HUES64 (cell line): ENCODE results near the gene NBAS.
"Not testable (repeated sequence)": the region's sequence is repeated elsewhere in the genome, so short reads cannot be mapped to it uniquely, and the experiment has no call there.

ENCODE experiments used
- H3K27ac ChIP-seq: 2 replicates; pipeline ENCODE4 v1.7.0; 2013; ENCODE audit warnings: low read depth, low read length, inconsistent platforms
- H3K27me3 ChIP-seq: 2 replicates; pipeline ENCODE4 v1.6.1; 2013; ENCODE audit warnings: mild to moderate bottlenecking, low read length; ENCODE audit not compliant: insufficient read depth
- H3K36me3 ChIP-seq: 2 replicates; pipeline ENCODE4 v1.6.1; 2013; ENCODE audit warnings: mild to moderate bottlenecking, low read length; ENCODE audit not compliant: insufficient read depth
- H3K4me1 ChIP-seq: 2 replicates; pipeline ENCODE4 v1.6.1; 2013; ENCODE audit warnings: mild to moderate bottlenecking, low read length, moderate library complexity; ENCODE audit not compliant: insufficient read depth
- H3K4me3 ChIP-seq: 2 replicates; pipeline ENCODE4 v1.5.1; 2013; ENCODE audit warnings: mild to moderate bottlenecking, low read length, moderate library complexity
- H3K9ac ChIP-seq: 2 replicates; pipeline ENCODE4 v1.6.1; 2013; ENCODE audit warnings: mild to moderate bottlenecking, low read depth, low read length
- H3K9me3 ChIP-seq: 2 replicates; pipeline ENCODE4 v1.6.1; 2013; ENCODE audit warnings: low read depth, low read length; ENCODE audit not compliant: insufficient read depth
- WGBS: fragments of 150-250, 120-280 bp; methylation state at CpG from one replicate; pipeline ENCODE4 v1.1.7; 2013; ENCODE audit warnings: missing lambda C conversion rate; 5-methylcytosine and 5-hydroxymethylcytosine counted together

Gene NBAS

DNA sequence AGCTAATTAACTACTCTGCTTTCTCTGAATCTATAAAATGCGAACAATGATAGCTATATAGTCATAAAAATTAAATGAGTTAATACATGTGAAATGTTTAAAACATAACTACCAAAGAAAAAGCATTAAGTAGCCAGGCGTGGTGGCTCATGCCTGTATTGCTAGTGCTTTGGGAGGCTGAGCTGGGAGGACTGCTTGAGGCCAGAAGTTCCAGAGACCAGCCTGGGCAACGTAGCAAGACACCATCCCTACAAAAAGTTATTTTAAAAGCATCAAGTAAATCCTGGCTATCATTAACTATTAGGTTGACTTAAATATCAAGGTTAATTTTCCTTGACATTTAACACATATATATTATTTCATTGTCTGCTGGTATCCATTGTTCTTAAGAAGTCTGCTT, 152.4 kb downstream of the NBAS start:
- no peak overlapping the region for H3K27ac ChIP-seq
- 100% methylated on average over 1 of the region's 3 CpGs for WGBS

DNA sequence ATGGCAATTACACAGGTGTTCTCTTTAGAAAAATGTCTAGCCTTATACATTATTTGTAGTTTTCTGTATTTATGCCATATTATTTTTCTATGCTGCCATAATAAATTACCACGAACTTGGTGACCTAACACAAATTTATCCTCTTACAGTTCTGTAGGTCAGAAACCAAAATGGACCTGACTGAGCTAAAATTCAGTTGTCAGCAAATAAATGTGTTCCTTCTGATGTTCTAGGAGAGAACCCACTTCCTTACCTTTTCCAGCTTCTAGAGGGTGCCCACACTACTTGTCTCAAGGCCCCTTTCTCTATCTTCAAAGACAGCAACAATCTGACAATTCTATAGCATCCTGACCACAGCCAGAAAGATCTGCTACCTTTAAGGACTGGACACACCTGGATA, 153.5 kb downstream of the NBAS start:
- H3K9ac ChIP-seq, result no peak overlapping the region
- peaks cover 2% of the 10 kb centered on the region; the same call in 1 of the 2 replicates for H3K36me3 ChIP-seq
- no peaks in the 10 kb centered on the region for H3K9me3 ChIP-seq
- H3K4me1 ChIP-seq, result peaks cover 4% of the 10 kb centered on the region; the same call in 1 of the 2 replicates
- no peak overlapping the region for H3K4me3 ChIP-seq
- 100% methylated on average over 1 of the region's 1 CpG for WGBS
- H3K27me3 ChIP-seq, result no peaks in the 10 kb centered on the region
- no peak overlapping the region for H3K27ac ChIP-seq

More for the DNA sequence above, 152.4 kb downstream of the NBAS start:
- Histone ChIP-seq H3K36me3 (peaks cover 2% of the 10 kb centered on the region; the same call in 1 of the 2 replicates), H3K27me3 (no peaks in the 10 kb centered on the region), H3K4me1 (peaks cover 4% of the 10 kb centered on the region; the same call in 1 of the 2 replicates), H3K9me3 (no peaks in the 10 kb centered on the region), H3K9ac (no peak overlapping the region), H3K4me3 (no peak overlapping the region)

DNA sequence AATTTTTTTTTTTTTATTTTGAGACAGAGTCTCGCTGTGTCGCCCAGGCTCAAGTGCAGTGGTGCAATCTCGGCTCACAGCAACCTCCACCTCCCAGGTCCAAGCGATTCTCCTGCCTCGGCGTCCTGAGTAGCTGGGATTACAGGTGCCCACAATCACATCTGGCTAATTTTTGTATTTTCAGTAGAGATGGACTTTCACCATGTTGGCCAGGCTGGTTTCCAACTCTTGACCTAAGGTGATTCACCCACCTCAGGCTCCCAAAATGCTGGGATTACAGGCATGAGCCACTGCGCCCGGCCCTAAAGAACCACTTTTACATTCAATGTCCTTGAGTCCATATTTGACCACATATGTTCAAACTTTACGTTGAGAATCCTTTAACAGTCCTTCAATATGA, 156.6 kb downstream of the NBAS start:
- H3K27ac ChIP-seq, H3K9ac ChIP-seq, H3K4me1 ChIP-seq, H3K36me3 ChIP-seq, H3K4me3 ChIP-seq, H3K9me3 ChIP-seq, H3K27me3 ChIP-seq: not testable (repeated sequence)
- WGBS, result 95% methylated on average over 9 of the region's 9 CpGs

DNA sequence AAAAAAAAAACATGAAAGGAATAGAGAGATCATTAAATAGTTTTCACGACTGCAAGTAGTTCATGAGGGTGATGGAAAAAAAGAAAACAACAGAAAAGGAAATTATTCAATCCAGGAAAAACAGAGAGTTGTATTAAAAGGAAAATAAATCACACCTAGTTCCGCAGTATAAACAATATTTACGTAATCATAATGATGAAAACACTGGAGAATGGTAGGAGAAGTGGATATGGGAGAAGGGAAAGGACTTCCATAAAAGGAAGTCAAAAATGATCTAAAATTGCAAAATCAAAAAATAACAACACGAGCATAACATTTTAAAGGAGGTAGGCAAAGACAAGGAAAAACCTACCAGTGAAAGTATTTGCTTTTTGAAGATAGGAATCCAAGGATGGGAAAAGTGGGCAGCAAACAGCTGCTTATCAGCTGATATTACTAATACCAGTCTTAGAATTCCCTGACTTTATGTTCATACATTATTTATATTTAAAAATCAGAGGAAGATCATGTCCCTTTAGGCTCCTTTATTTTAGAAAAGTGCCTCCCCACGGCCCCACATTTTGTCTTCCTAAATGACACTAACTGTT, 160.8 kb downstream of the NBAS start:
- no peaks in the 10 kb centered on the region for H3K27me3 ChIP-seq
- WGBS, result 87% methylated on average over 4 of the region's 5 CpGs

DNA sequence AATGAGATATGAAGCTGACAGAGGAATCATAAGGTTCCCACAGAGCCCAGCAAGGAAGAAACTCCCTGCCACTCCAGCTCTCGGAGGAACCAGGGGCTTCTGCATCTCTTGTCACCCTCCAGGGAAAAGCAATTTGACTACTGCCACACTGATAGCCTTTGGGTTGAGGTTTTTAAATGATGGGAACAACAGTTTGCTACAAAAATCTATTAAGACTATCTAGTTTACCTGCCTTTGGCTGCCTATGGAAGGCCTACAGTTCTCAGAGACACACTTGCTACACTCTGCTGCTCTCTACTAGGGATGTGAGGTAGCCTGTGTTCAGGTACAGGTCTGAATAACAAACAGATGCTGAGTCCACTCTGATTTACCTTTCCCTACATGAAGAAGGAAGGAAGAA, 161.9 kb downstream of the NBAS start:
- 84% methylated on average over 1 of the region's 1 CpG for WGBS
- H3K4me1 ChIP-seq, result no peaks in the 10 kb centered on the region

More for the DNA sequence above, 160.8 kb downstream of the NBAS start:
- H3K27ac ChIP-seq, result no peak overlapping the region
- H3K9ac ChIP-seq, result no peak overlapping the region
- H3K4me1 ChIP-seq, result no peaks in the 10 kb centered on the region
- no peak overlapping the region for H3K4me3 ChIP-seq
- peaks cover 8% of the 10 kb centered on the region; the same call in 1 of the 2 replicates for H3K36me3 ChIP-seq
- H3K9me3 ChIP-seq, result no peaks in the 10 kb centered on the region

DNA sequence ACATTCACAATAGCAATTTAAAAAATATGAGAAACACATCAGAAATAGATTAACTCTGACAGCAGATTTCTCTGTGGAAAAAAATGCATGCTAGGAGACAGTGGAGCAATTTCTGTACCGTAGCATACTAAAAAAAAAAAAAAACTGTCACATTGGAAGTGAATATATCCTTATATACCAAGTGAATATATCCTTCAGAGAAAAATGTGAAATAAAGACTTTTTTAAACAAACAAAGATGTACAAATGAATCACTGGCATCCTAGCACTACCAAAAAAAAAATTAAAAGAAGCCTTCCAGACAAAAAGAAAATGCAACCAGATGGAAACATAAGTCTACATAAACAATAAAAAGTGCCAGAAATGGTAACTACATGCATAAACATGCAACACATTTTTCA, 169.4 kb downstream of the NBAS start:
- H3K9me3 ChIP-seq, result no peaks in the 10 kb centered on the region
- H3K9ac ChIP-seq, result no peak overlapping the region
- no peaks in the 10 kb centered on the region for H3K4me1 ChIP-seq
- H3K27me3 ChIP-seq, result no peaks in the 10 kb centered on the region
- H3K36me3 ChIP-seq, result peaks cover 6% of the 10 kb centered on the region; the same call in 1 of the 2 replicates
- no peak overlapping the region for H3K27ac ChIP-seq
- no peak overlapping the region for H3K4me3 ChIP-seq
- WGBS, result 100% methylated on average over 1 of the region's 1 CpG

More for the DNA sequence above, 161.9 kb downstream of the NBAS start:
- H3K9ac ChIP-seq, result no peak overlapping the region
- peaks cover 8% of the 10 kb centered on the region; the same call in 1 of the 2 replicates for H3K36me3 ChIP-seq
- no peak overlapping the region for H3K4me3 ChIP-seq
- H3K27me3 ChIP-seq, result no peaks in the 10 kb centered on the region
- H3K27ac ChIP-seq, result no peak overlapping the region
- no peaks in the 10 kb centered on the region for H3K9me3 ChIP-seq

DNA sequence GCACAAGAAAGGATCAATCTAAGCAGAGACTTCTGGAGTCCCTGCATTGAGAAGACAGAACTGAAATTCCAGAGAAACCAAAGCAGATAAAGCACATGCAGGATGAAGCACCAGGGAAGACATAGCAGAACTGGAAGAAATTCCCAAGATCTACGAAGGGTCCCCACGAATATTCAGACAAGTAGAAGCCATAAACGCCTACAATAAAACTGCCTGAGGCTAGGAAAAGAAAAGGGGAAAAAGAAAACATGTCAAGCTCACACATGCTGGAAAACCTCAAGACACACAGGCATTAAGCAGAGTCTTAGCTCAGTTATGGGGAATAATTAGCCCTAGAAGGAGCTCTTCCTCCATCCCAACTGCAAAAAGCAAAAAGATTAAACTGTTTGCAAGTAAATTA, 171.2 kb downstream of the NBAS start:
- 93% methylated on average over 3 of the region's 3 CpGs for WGBS
- Histone ChIP-seq H3K27me3 (no peaks in the 10 kb centered on the region), H3K4me3 (no peak overlapping the region), H3K9me3 (no peaks in the 10 kb centered on the region), H3K27ac (no peak overlapping the region), H3K9ac (no peak overlapping the region), H3K4me1 (no peaks in the 10 kb centered on the region), H3K36me3 (peaks cover 6% of the 10 kb centered on the region; the same call in 1 of the 2 replicates)

DNA sequence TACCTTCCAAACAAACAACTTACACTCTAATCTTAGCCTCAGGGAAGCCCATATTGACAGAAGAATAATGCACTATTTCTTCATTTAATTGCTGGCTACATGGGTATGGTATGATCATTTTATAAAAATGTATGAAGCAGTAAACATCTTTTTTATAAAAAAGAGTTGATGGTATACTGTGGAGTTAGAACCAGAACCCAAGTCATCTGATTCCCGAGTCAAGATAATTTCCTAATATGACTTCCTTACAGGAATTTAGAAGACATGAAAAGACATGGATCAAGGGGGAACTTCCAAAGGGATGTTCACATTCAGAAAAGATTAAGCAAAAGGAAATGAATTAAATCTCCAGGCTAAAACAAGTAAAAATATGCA, 171.8 kb downstream of the NBAS start:
- no peaks in the 10 kb centered on the region for H3K4me1 ChIP-seq
- no peak overlapping the region for H3K4me3 ChIP-seq
- H3K9ac ChIP-seq, result no peak overlapping the region
- WGBS, result 100% methylated on average over 1 of the region's 1 CpG
- H3K36me3 ChIP-seq, result peaks cover 6% of the 10 kb centered on the region; the same call in 1 of the 2 replicates
- H3K27me3 ChIP-seq, result no peaks in the 10 kb centered on the region
- H3K27ac ChIP-seq, result no peak overlapping the region
- H3K9me3 ChIP-seq, result no peaks in the 10 kb centered on the region

DNA sequence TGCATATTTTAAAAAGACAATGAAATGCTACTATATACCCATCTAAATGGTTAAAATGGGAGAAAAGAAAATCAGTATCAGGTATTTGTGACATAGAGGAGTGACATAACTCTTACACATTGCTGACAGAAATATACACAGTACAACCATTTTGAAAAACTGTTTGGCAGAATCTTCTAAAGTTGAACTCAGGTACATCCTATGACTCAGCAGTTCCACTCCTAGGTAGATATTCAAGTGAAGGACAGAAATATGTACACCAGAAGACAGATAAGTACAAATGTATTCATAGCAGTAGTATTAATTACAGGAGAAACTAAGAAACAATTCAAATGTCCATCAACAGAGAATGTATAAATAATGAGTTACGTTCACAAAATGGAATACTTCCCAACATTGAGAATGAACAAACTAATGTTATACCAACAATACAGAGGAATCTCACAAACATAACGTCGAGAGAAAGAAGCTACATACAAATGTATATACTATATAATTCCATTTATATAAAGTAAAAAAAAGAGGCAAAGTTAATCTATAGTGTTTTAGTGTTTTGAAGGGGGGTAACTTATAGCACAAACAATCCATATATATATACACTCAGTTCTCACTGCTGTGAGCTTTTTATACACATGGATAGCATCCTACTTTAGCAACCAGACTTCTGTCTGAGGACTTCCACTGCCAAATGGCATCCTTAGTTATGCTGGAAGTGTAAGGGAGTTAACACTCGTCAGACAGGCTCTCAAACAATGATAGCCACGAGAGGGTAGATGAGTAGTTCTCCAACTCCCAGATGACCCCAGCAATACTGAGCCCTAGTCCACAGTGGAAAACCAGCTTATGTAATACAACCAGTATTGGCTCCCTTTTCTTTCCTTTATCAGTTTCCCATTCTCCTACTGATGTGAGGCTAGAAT, 172.5 kb downstream of the NBAS start:
- Histone ChIP-seq H3K27ac (no peak overlapping the region), H3K4me3 (no peak overlapping the region), H3K36me3 (peaks cover 6% of the 10 kb centered on the region; the same call in 1 of the 2 replicates), H3K9me3 (no peaks in the 10 kb centered on the region), H3K9ac (no peak overlapping the region), H3K4me1 (no peaks in the 10 kb centered on the region), H3K27me3 (no peaks in the 10 kb centered on the region)
- 100% methylated on average over 3 of the region's 5 CpGs for WGBS

DNA sequence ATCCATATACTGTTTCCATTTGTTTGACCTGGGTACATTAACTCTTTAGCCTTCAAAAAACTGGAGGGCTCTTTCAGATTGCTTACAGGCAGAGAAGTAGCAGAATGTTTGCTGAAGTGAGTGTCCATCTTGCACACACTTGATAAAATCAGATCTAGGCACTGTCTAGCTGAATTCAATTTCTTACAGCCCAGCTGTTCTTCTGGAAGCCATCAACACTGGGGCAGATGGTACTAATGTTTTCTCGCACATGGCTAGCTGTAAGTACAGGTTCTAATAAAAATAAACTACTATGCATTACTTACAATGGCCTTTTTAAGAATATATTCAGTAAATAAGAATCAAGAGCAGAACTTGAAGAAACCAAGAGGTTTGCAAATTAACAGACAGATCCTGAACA, 175.9 kb downstream of the NBAS start:
- no peak overlapping the region for H3K27ac ChIP-seq
- H3K27me3 ChIP-seq, result no peaks in the 10 kb centered on the region
- H3K4me3 ChIP-seq, result no peak overlapping the region
- H3K9ac ChIP-seq, result no peak overlapping the region
- no peaks in the 10 kb centered on the region for H3K9me3 ChIP-seq
- H3K36me3 ChIP-seq, result peaks cover 3% of the 10 kb centered on the region; the same call in 1 of the 2 replicates
- WGBS, result 100% methylated on average over 1 of the region's 1 CpG
- H3K4me1 ChIP-seq, result no peaks in the 10 kb centered on the region

DNA sequence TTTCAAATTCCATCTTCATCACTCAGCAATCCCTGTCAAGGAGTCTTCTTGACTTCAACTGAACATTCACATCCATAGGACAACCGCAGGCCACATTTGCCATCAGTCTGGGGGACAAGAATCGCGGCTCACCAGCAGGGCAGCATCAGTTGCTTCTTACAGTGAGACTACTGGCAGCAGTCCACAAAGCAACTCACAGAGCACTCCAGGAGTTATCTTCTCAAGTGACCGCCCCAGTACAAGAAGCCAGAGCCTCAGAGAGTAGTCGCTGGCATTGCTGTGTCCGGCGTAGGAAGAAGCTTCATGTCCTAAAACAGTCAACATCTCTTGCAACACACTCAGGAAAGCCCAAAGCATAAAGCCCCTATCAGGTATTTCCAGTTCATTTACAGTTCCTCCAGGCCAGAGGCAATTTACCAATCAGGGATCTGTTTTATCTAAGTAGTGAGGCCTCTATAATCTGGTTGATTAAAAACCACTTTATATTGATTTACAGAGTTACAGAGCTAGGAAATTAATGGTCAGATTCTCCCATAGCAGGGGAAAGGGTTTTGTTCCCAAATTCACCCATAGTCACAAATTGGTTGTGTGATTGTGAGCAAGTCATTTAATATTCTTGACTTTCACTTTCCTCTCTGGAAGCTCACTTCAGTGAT, 177.3 kb downstream of the NBAS start:
- H3K27ac ChIP-seq, result no peak overlapping the region
- H3K9ac ChIP-seq, result no peak overlapping the region
- peaks cover 8% of the 10 kb centered on the region; the same call in 1 of the 2 replicates for H3K36me3 ChIP-seq
- H3K27me3 ChIP-seq, result no peaks in the 10 kb centered on the region
- H3K4me1 ChIP-seq, result no peaks in the 10 kb centered on the region
- 96% methylated on average over 7 of the region's 7 CpGs for WGBS
- H3K4me3 ChIP-seq, result no peak overlapping the region
- H3K9me3 ChIP-seq, result no peaks in the 10 kb centered on the region
